Ovary (tissue), 9 donors: Measurements from ENCODE around the gene AKAP6. TPM values are rescaled to one million over a fixed set of nuclear protein-coding genes. Genes with fewer than 3 reads are reported as not detected.

ENCODE experiments used
- DNase-seq, 5 donors: peaks; one replicate each; pipeline ENCODE4 v3.0.0-alpha.2; 2019 to 2020
- H3K27ac ChIP-seq, 2 donors: fragments of 200-600 bp; one replicate each; pipeline versions ENCODE4 v1.5.1 to v1.8.0; 2019 to 2022
- H3K27me3 ChIP-seq: fragments of 200-600 bp; one replicate; pipeline ENCODE4 v1.8.0; 2022
- H3K36me3 ChIP-seq: fragments of 200-600 bp; sonication (generic); one replicate; pipeline ENCODE4 v1.5.1; 2019
- H3K4me1 ChIP-seq: one replicate; pipeline ENCODE4 v1.8.1; 2013; ENCODE audit warnings: mild to moderate bottlenecking, moderate library complexity; ENCODE audit not compliant: insufficient read depth
- H3K4me3 ChIP-seq: fragments of 200-600 bp; sonication (generic); one replicate; pipeline ENCODE4 v1.5.1; 2017
- H3K9me3 ChIP-seq, 2 donors: fragments of 200-600 bp in 1 of 2; sonication (generic) in 1 of 2; one replicate each; pipeline versions ENCODE4 v1.5.1 to v1.8.1; 2013 to 2019; ENCODE audit warnings: mild to moderate bottlenecking in 1 of 2, moderate library complexity in 1 of 2
- EP300 ChIP-seq: sonication (generic); formaldehyde crosslinking; IDR thresholded peaks from one replicate; pipeline ENCODE4 v1.6.1; 2017; ENCODE audit warnings: antibody characterized with exemption
- POLR2A ChIP-seq: fragments of 450-650 bp; IDR thresholded peaks from one replicate; pipeline ENCODE4 v1.6.1; 2017; ENCODE audit warnings: antibody characterized with exemption, mild to moderate bottlenecking, moderate library complexity
- WGBS, 3 donors: extraction: QIAGEN DNeasy Blood & Tissue Kit in 1 of 3; methylation state at CpG; one replicate each; pipeline versions ENCODE4 v1.1.5 to v1.1.7; 2013 to 2017; 5-methylcytosine and 5-hydroxymethylcytosine counted together
- intact Hi-C, 4 donors: fragments of 100-400 bp; cut with DNase I; formaldehyde crosslinking; loops; one replicate each; pipeline versions ENCODE4 v1.11.0 to v1.15.1; 2022 to 2023
- polyA plus RNA-seq, 2 donors: library from polyadenylated mRNA; stranded (reverse); fragments of 200-250 nt in 1 of 2; fragments of 350-450 nt in 1 of 2; fragmentation: Illumina TruSeq in 1 of 2; extraction: RNeasy Lipid Tissue Mini Kit (QIAGEN cat#74804) in 1 of 2; gene quantifications; one replicate each; pipeline ENCODE4 v1.2.3, GENCODE V29; 2013 to 2014
- total RNA-seq, 7 donors: library from RNA; depleted of rRNA in 2 of 7; stranded (reverse); fragments of >200 nt in 2 of 7; fragmentation: NEBNext Ultra II Directional in 3 of 7; extraction: Animal tissue kit (Norgen Biotek cat#: 25700) in 3 of 7; gene quantifications; one replicate each; pipeline versions ENCODE4 v1.1.0 to v1.2.4, GENCODE V29; 2016 to 2023
- TF ChIP-seq, protein P1 (sequence below), 3 donors: fragments of 450-650 bp in 2 of 3; fragments of 200-600 bp in 1 of 3; IDR thresholded peaks; one replicate each; pipeline versions ENCODE4 v1.5.1 to v1.8.0; 2016 to 2022; ENCODE audit warnings: antibody characterized with exemption in 3 of 3, mild to moderate bottlenecking in 1 of 3
- donor health status: DM: no; HTN: no; CAD: no; lungs with moderate emphysema.
- donor health status: DM: no; HTN: no; CAD: no.
- donor health status: Bipolar disorder and iron deficiency.
- donor health status: DM: yes; HTN: yes; CAD: no.
- donor health status: DM: no; HTN: no; CAD: no.
- donor health status: DM: yes; HTN: yes; CAD: no.

AKAP6 gene
- total and polyA plus RNA-seq, 9 donors = 2.3 to 13.1 (median 6.9) TPM

DNA sequence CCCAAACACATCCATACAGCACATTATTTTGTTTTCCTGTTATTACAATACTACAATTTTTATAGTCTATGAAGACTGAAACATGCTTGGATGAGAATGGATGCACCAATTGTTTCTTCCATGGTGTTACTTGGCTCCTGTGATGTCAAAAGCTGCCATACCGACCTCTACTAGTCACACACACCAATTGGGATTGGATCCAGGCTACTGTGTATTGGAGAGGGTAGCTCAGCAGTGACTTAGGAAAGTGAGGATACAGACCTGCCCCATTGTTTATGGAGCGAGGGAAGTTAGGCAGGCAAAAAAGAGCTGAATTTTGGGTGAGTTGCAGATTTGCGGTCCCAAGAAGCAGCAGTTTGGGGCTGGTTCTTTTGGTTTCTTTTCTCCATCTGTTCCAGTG is 30.8 kb upstream of the AKAP6 start:
- no peaks in the 10 kb centered on the region for H3K27me3 ChIP-seq
- TF ChIP-seq POLR2A = no peak
- TF ChIP-seq EP300 = no peak
- TF ChIP-seq, protein P1, sequence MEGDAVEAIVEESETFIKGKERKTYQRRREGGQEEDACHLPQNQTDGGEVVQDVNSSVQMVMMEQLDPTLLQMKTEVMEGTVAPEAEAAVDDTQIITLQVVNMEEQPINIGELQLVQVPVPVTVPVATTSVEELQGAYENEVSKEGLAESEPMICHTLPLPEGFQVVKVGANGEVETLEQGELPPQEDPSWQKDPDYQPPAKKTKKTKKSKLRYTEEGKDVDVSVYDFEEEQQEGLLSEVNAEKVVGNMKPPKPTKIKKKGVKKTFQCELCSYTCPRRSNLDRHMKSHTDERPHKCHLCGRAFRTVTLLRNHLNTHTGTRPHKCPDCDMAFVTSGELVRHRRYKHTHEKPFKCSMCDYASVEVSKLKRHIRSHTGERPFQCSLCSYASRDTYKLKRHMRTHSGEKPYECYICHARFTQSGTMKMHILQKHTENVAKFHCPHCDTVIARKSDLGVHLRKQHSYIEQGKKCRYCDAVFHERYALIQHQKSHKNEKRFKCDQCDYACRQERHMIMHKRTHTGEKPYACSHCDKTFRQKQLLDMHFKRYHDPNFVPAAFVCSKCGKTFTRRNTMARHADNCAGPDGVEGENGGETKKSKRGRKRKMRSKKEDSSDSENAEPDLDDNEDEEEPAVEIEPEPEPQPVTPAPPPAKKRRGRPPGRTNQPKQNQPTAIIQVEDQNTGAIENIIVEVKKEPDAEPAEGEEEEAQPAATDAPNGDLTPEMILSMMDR (IDR thresholded peaks at IDR 0.05) = no peak
- intact Hi-C loops = no loop called here

DNA sequence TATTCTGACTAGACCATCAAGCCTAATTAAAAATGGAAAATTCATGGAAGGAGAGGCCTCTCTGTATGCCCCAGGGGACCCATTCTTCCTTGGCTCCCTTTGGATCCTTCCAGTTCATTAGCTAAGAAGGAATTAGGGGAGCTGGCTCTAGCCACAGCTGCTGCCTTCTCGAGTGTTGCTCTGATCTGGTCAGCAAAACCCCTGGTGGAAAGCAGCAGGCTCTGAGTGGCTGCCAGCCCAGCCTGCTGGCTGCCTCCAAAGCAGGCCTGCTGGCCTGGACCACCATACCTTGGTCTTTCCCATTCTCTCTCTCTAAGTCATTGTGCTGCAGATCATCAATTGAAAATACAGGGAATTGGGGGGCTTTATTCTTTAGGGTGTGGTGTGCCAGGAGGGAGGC is 29.0 kb upstream of the AKAP6 start:
- Histone ChIP-seq H3K9me3 (no peaks in the 10 kb centered on the region), H3K4me3 (no peak overlapping the region), H3K4me1 (no peaks in the 10 kb centered on the region), H3K36me3 (no peaks in the 10 kb centered on the region), H3K27ac (no peak overlapping the region), H3K27me3 (no peaks in the 10 kb centered on the region)
- 14 to 25% (median 25%) methylated on average over 1 of the region's 1 CpG for WGBS, 3 donors
- TF ChIP-seq, protein P1 (IDR thresholded peaks at IDR 0.05) = no peak
- TF ChIP-seq POLR2A (no peak), EP300 (no peak)
- intact Hi-C loops = no loop called here
- no peak for DNase-seq

More for the DNA sequence above, 30.8 kb upstream of the AKAP6 start:
- no peaks in the 10 kb centered on the region for H3K4me1 ChIP-seq
- H3K9me3 ChIP-seq = no peaks in the 10 kb centered on the region
- no peak overlapping the region for H3K27ac ChIP-seq
- DNase-seq = no peak
- no peak overlapping the region for H3K4me3 ChIP-seq
- no peaks in the 10 kb centered on the region for H3K36me3 ChIP-seq
- WGBS, 3 donors = 71 to 79% (median 78%) methylated on average over 3 of the region's 3 CpGs

DNA sequence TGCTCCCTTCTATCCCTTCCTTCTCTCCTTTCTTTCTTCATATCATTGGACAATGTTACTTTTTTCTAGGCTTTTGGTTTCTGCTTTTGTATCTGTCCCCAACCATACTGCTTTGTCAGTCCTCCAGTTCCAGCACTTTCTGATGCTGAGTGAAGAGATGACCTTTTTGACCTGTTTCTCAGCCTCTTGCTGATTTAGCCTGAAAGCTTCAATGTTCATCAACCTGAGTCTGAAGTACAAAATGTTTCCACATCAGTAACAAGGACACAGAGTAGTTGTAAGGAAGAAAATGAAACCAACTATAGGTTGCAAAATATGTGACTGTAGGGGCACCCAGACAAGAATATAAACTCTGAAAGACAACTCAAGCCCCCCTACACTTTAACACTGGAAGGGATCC is 25.2 kb upstream of the AKAP6 start:
- Histone ChIP-seq H3K4me3 (no peak overlapping the region), H3K9me3 (no peaks in the 10 kb centered on the region), H3K27me3 (no peaks in the 10 kb centered on the region), H3K27ac (no peak overlapping the region), H3K4me1 (no peaks in the 10 kb centered on the region), H3K36me3 (no peaks in the 10 kb centered on the region)
- intact Hi-C loops = no loop called here
- TF ChIP-seq EP300 (no peak), POLR2A (no peak)
- TF ChIP-seq, protein P1 (IDR thresholded peaks at IDR 0.05) = no peak
- no peak for DNase-seq

DNA sequence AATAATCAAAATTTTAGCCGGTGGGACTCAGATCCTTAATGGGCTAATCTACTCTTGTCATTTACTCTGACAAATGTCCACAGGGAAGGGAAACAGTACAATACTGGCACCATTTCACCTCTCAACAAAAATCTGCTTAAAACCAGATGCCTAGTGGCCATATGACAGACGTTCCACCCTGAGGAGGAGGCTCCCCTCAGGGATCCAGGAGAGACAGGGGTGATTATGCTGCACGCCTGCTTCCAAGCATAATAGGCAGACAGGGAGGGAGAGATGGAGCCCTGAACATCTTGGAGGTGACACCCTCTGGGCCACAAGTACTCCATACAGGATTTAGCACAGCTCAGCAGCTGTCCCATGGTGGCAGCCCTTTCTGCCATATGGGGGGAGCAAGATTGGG is 24.8 kb upstream of the AKAP6 start:
- H3K4me3 ChIP-seq = no peak overlapping the region
- TF ChIP-seq, protein P1 (IDR thresholded peaks at IDR 0.05) = no peak
- TF ChIP-seq POLR2A (no peak), EP300 (no peak)
- WGBS, 3 donors = 68 to 80% (median 75%) methylated on average over 3 of the region's 3 CpGs
- H3K27ac ChIP-seq = no peak overlapping the region
- no peaks in the 10 kb centered on the region for H3K4me1 ChIP-seq
- no peaks in the 10 kb centered on the region for H3K9me3 ChIP-seq
- intact Hi-C loops = no loop called here
- no peak for DNase-seq
- H3K27me3 ChIP-seq = no peaks in the 10 kb centered on the region
- H3K36me3 ChIP-seq = no peaks in the 10 kb centered on the region

DNA sequence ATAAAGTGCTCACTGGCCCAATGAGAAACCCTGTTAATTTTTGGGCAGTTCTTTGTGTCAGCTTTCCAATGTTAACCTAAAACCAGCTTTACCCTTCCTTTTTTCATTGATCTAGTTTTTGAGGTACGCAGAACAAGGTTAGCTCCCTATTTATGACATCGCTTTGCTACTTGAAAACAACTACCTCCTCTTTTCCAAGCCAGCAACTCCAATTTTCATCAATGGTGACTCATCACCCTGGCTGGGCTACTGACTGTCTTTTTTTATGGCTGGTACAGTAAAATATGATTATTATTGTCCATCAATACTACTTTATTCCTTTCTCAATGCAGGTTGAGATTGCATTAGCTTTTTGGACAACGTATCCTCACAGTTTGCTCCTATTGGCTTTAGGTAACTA is 22.5 kb upstream of the AKAP6 start:
- WGBS, 3 donors = 91 to 95% (median 92%) methylated on average over 3 of the region's 3 CpGs
- intact Hi-C loops = no loop called here
- Histone ChIP-seq H3K9me3 (no peaks in the 10 kb centered on the region), H3K4me3 (no peak overlapping the region), H3K27me3 (no peaks in the 10 kb centered on the region), H3K27ac (no peak overlapping the region), H3K36me3 (no peaks in the 10 kb centered on the region), H3K4me1 (no peaks in the 10 kb centered on the region)
- TF ChIP-seq EP300 = no peak
- TF ChIP-seq POLR2A = no peak
- TF ChIP-seq, protein P1 (IDR thresholded peaks at IDR 0.05) = no peak
- no peak for DNase-seq
